GM18909 (cell line): ENCODE data around the gene DEFB131A.
"Not testable (repeated sequence)": the region's sequence is repeated elsewhere in the genome, so short reads cannot be mapped to it uniquely, and the experiment has no call there.

Source experiments
- ATAC-seq: cut with Tn5 transposase; IDR thresholded peaks from one replicate; pipeline ENCODE4 v1.9.1; 2021; ENCODE audit warnings: mild to moderate bottlenecking; ENCODE audit not compliant: unreplicated experiment, poor library complexity

Gene DEFB131A

GRCh38 chr4:9444114-9444513 is at the start of gene DEFB131A:
DEFB131A (plus strand) TSS chr4:9444414; CDS start chr4:9444534, 120 bp downstream.
- ATAC-seq, result not testable (repeated sequence)

GRCh38 chr4:9405774-9406173 is 38.4 kb upstream of the DEFB131A start:
- not testable (repeated sequence) for ATAC-seq

- not testable (repeated sequence) for ATAC-seq
These were observed 37.7 kb upstream of the DEFB131A start for GRCh38 chr4:9406491-9406890.

DNA sequence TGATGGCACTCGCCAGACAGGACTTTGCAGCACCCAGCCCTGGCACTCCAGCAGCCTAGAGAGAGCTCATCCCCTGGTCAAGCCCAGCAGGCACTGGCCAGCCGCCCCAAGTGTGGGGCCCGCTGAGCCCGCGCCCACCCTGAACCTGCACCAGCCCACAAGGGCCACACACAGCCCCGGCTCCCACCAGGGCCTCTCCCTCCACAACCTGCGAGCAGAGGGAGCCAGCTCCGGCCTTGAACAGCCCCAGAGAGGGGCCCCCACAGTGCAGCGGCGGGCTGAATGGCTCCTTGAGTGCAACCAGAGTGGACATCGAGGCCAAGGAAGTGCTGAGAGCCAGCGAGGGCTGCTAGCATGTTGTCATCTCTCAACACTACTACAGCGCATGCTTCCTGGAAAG is 34.4 kb upstream of the DEFB131A start:
- ATAC-seq, result no peak

DNA sequence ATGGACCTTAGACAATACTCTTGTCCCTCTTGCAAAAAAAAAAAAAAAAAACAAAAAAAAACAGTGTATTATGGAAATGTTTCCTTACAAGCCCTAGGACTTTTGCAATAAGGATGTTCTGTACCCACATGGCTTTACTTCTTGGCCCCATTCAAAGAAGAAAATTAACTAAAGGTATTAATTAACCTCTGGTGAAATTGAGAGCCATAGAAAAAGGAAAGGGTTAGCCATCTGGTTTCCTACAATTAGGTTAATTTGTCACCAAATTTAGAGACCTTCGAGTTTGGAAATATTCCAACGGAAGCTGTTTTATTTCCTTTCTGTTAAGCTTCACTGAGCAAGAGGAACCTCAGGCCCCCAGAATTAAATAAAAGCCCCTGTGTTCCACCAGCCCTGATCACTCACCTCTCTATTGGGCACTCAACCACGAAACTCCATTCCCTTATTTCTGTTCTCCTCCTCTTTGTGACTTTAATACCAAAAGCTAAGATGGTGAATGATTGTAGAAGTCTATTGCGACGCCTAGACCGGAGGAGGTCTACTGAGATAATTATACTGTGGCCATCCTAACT is 22.2 kb upstream of the DEFB131A start:
- ATAC-seq, result not testable (repeated sequence)

GRCh38 chr4:9425916-9426315 is 18.3 kb upstream of the DEFB131A start:
- ATAC-seq, result not testable (repeated sequence)

- not testable (repeated sequence) for ATAC-seq
These were observed 14.2 kb upstream of the DEFB131A start for GRCh38 chr4:9430061-9430460.

DNA sequence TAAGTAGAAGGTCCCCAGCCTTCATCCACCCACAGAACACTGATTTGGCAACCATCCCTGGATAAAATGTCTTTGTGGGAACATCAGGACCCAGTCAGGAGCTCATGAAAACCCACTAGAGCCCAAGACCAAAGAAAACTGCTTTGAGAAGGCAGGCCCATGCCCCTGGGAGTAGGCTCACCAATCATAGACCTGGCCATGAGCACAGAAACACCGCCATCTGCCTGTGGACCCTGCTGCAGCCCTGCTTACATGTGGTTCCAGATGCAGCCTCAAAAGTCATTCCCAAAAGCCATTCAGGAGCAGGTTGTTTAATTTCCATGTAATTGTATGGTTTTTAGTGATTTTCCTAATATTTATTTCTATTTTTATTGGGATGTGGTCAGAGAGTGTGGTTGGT is 10.9 kb upstream of the DEFB131A start:
- ATAC-seq, result not testable (repeated sequence)

DNA sequence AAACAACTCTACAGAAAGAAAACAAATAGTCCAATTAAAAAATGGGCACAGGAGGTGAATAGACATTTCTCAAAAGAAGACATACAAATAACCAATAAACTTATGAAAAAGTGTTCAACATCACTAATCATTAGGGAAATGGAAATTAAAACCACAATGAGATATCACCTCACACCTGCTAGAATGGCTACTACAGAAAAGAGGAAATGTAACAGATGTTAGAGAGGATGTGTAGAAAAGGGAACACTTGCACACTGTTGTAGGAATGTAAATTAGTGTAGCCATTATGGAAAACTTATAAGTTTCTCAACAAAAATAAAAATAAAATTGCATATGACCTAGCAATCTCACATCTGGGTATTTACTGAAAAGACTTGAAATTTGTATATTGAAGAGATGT is 7.5 kb upstream of the DEFB131A start:
- not testable (repeated sequence) for ATAC-seq

GRCh38 chr4:9442355-9442754 is 1.9 kb upstream of the DEFB131A start:
- ATAC-seq, result not testable (repeated sequence)

- ATAC-seq, result not testable (repeated sequence)
These were observed 467 bp downstream of the DEFB131A start for GRCh38 chr4:9444681-9445080.

- ATAC-seq, result not testable (repeated sequence)
These were observed 8.0 kb downstream of the DEFB131A start for GRCh38 chr4:9452251-9452650.

GRCh38 chr4:9454284-9454683 is 10.1 kb downstream of the DEFB131A start:
- not testable (repeated sequence) for ATAC-seq

- ATAC-seq, result not testable (repeated sequence)
These were observed 10.8 kb downstream of the DEFB131A start for GRCh38 chr4:9455046-9455445.

DNA sequence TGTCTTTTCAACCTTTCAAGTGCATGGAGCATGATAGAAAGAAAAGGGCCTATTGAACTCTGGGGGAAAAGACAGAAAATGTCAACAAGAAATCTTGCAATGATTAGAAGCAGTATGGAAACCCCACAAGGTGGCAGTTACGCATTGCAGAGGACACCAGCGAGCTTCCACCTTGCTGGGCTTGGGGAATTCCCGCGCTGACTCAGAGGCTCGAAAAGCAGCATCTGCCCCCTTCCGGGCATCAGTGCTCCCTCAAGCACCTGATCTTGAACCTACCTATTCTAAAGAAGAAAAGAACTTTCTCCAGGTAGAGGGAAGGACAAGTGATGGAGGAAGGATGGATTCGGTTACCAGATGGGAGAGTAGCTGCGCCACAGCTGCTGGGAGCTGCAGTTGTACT is 35.3 kb downstream of the DEFB131A start:
- ATAC-seq, result not testable (repeated sequence)

GRCh38 chr4:9480066-9480465 is 35.9 kb downstream of the DEFB131A start:
- ATAC-seq, result not testable (repeated sequence)

- not testable (repeated sequence) for ATAC-seq
These were observed 38.7 kb downstream of the DEFB131A start for GRCh38 chr4:9482871-9483270.

- not testable (repeated sequence) for ATAC-seq
These were observed 39.5 kb downstream of the DEFB131A start for GRCh38 chr4:9483682-9484081.

DNA sequence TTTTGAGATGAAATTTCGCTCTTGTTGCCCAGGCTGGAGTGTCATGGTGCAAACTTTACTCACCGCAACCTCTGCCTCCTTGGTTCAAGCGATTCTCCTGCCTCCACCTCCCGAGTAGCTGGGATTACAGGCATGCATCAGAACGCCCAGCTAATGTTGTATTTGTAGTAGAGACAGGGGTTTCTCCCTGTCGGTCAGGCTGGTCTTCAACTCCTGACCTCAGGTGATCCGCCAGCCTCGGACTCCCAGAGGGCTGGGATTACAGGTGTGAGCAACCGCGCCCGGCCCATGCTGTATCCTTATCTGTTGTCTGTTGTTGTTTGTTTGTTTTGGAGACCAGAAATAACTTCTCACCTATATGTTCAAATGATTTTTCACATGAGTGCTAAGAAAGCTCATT is 42.7 kb downstream of the DEFB131A start:
- not testable (repeated sequence) for ATAC-seq

DNA sequence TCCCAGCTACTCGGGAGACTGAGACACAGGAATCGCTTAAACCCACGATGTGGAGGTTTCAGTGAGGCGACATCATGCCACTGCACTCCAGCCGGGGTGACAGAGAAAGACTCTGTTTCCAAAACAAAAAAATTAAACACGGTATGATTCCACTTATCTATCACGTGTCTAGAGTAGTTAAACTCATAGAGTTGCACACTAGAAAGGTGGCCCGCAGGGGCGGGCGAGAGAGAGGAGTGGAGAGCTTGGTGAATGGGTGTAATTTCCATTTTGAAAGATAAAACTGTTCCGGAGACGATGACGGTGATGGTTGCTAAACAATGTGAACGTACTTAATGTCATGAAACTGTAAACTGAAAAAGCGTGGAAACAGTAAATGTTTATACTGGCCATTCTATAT is 44.6 kb downstream of the DEFB131A start:
- ATAC-seq, result not testable (repeated sequence)

GRCh38 chr4:9490496-9490895 is 46.3 kb downstream of the DEFB131A start:
- not testable (repeated sequence) for ATAC-seq

GRCh38 chr4:9490986-9491385 is 46.8 kb downstream of the DEFB131A start:
- ATAC-seq, result not testable (repeated sequence)
